ENCODE measurements around the gene PLA2G4D.

- TF ChIP-seq POLR2A (IDR thresholded peaks at IDR 0.05; ENCODE audit: low read depth, low read length) = no peak
- TF ChIP-seq, protein P1, sequence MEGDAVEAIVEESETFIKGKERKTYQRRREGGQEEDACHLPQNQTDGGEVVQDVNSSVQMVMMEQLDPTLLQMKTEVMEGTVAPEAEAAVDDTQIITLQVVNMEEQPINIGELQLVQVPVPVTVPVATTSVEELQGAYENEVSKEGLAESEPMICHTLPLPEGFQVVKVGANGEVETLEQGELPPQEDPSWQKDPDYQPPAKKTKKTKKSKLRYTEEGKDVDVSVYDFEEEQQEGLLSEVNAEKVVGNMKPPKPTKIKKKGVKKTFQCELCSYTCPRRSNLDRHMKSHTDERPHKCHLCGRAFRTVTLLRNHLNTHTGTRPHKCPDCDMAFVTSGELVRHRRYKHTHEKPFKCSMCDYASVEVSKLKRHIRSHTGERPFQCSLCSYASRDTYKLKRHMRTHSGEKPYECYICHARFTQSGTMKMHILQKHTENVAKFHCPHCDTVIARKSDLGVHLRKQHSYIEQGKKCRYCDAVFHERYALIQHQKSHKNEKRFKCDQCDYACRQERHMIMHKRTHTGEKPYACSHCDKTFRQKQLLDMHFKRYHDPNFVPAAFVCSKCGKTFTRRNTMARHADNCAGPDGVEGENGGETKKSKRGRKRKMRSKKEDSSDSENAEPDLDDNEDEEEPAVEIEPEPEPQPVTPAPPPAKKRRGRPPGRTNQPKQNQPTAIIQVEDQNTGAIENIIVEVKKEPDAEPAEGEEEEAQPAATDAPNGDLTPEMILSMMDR (IDR thresholded peaks at IDR 0.05; ENCODE audit: extremely low read depth in 1 of 2, insufficient read depth in 1 of 2, low read depth in 1 of 2, low read length in 2 of 2) = no peak
- TF ChIP-seq, protein P2, sequence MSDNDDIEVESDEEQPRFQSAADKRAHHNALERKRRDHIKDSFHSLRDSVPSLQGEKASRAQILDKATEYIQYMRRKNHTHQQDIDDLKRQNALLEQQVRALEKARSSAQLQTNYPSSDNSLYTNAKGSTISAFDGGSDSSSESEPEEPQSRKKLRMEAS (IDR thresholded peaks at IDR 0.05; ENCODE audit: insufficient read depth, insufficient read length) = no peak
Measured at GRCh38 chr15:42087460-42087859, 6.9 kb downstream of the PLA2G4D start.
